22Rv1 (cell line): ENCODE data around the gene CASP3.
"Not testable (repeated sequence)": the region's sequence is repeated elsewhere in the genome, so short reads cannot be mapped to it uniquely, and the experiment has no call there.

Experiments used
- H3K27ac ChIP-seq: fragments of 450-650 bp; 2 replicates; pipeline ENCODE4 v1.5.1; 2017
- ZFX ChIP-seq: fragments of 450-650 bp; IDR thresholded peaks from 2 replicates; pipeline ENCODE4 v1.6.1; 2017; ENCODE audit warnings: antibody characterized with exemption, borderline replicate concordance
- TF ChIP-seq, protein P1 (sequence below): fragments of 450-650 bp; IDR thresholded peaks from 2 replicates; pipeline ENCODE4 v1.5.1; 2017; ENCODE audit warnings: mild to moderate bottlenecking

Gene CASP3

DNA sequence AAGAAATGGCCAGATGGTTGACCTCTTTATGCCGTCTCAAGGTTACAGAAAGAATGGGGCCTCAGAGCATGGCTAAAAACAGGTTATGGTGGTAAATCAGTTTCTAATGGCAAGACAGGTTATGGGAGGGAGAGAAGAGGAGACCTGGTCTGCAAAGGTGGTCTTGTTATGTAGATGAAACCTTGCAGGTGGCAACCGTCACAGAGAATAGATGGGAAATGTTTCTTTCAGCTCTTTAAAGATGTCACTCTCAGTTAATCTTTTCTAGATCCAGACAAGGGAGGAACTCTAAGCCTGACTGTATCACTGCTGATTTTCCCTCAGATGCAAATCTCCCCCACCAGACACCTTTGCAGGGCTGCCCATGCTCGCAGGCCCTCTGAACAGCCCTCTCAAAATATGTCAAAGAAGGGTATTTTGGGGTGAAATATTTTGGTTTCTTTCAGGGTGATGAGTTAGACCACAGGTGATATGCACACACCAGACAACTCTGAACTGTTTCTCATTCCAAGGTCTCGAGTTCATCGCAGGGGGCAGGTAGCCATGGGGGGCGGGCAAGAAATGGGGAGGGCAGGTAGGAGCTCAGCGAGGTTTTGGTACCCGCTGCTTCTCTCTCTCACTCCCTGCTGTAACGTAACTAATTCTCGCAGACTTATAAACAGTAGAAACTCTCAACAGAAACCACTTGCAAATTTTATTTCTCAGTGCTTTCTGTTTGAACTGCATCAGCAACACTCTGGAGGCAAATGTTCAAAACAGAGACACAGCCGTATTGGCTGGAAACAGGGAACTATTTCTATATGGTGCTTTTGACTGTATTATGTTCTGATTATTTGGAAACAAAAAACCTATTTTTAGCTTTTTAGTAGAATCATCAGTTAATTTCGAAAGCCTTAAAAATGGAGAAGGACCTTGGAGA is 32.4 kb downstream of the CASP3 start:
- TF ChIP-seq, protein P1, sequence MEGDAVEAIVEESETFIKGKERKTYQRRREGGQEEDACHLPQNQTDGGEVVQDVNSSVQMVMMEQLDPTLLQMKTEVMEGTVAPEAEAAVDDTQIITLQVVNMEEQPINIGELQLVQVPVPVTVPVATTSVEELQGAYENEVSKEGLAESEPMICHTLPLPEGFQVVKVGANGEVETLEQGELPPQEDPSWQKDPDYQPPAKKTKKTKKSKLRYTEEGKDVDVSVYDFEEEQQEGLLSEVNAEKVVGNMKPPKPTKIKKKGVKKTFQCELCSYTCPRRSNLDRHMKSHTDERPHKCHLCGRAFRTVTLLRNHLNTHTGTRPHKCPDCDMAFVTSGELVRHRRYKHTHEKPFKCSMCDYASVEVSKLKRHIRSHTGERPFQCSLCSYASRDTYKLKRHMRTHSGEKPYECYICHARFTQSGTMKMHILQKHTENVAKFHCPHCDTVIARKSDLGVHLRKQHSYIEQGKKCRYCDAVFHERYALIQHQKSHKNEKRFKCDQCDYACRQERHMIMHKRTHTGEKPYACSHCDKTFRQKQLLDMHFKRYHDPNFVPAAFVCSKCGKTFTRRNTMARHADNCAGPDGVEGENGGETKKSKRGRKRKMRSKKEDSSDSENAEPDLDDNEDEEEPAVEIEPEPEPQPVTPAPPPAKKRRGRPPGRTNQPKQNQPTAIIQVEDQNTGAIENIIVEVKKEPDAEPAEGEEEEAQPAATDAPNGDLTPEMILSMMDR: no peak
- no peak for TF ChIP-seq ZFX
- no peak overlapping the region for H3K27ac ChIP-seq

DNA sequence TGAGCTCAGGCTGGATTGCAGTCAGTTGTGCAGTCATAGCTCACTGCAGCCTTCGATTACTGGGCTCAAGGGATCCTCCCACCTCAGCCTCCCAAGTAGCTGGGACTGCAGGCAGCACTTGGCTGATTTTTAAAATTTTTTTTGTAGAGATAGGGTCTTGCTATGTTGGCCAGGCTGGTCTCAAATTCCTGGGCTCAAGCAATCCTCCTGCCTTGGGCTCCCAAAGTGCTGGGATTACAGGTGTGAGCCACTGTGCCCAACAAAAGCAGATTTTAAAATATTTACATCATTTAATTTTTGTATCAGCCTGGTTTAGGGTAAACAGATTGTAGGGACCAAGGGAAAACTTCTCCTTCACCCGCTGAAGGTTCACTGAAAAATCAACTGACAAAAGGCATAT is 33.1 kb downstream of the CASP3 start:
- not testable (repeated sequence) for H3K27ac ChIP-seq

DNA sequence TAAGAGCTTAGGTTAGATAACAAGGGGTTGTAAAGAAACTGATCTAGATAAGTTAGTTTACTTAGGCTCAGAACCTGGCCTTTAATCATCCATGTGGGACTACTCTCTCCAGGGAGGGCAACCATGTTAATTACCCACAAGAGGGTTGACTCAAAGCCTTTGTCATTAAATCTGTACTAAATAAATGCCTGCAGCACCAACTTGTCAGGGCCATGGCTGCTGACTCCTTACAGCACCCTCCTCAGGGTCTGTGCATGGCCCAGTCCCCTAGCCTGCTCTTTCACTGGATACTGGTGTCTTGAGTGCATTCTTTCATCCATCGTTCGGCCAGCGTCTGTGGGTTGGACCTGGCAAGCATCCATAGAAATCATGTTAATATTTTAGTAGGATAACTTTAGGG is 34.7 kb downstream of the CASP3 start:
- no peak overlapping the region for H3K27ac ChIP-seq
- no peak for TF ChIP-seq ZFX
- TF ChIP-seq, protein P1: no peak

DNA sequence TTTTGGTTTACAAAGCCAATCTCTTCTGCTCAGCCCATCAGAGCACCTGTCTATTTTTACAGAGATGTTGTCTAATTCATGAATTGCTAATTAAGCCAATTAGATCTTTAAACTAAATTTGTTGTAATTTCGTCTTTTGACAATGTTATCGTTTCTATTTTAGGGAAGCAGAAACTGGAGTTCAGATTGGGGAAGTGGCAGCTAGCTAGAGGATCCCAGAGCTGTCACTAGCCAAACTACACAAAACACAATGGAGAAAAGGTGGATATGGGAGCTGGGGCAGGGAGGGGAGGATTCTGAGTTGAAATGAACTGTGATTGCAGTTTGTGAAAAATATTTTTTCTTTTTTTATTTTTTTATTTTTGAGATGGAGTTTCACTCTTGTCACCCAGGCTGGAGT is 35.8 kb downstream of the CASP3 start:
- H3K27ac ChIP-seq: no peak overlapping the region

DNA sequence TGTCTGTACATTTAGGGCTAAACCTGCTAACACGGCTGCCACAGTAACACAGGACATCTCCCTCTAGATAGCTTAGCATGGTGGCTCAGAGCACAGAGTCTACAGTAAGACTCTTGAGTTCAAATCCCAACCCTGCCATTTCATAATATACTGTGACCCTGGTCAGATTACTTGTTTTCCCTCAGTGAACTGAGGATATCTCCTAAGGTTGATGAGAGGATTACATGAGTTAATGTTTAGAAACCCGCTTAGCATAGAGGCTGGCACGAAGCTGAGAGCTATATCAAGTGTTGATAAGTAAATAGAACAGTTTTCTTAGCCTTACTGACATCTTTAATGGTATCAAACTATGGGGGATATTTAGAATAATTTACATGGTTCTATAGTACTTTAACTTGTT is 37.2 kb downstream of the CASP3 start:
- H3K27ac ChIP-seq: no peak overlapping the region
- TF ChIP-seq, protein P1: no peak
- TF ChIP-seq ZFX: no peak

More for the DNA sequence above, 35.8 kb downstream of the CASP3 start:
- TF ChIP-seq, protein P1: no peak
- TF ChIP-seq ZFX: no peak

DNA sequence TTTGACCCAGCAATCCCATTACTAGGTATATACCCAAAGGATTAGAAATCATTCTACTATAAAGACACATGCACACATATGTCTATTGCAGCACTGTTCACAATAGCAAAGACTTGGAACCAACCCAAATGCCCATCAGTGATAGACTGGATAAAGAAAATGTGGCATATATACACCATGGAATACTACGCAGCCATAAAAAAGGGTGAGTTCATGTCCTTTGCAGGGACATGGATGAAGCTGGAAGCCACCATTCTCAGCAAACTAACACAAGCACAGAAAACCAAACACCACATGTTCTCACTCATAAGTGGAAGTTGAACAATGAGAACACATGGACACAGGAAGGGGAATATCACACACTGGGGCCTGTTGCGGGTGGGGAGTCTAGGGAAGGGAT is 41.8 kb downstream of the CASP3 start:
- not testable (repeated sequence) for H3K27ac ChIP-seq

DNA sequence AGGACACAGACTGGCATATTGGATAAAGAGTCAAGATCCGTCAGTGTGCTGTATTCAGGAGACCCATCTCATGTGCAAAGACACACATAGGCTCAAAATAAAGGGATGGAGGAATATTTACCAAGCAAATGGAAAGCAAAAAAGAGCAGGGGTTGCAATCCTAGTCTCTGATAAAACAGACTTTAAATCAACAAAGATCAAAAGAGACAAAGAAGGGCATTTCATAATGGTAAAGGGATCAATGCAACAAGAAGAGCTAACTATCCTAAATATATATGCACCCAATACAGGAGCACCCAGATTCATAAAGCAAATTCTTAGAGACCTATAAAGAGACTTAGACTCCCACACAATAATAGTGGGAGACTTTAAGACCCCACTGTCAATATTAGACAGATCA is 46.4 kb downstream of the CASP3 start:
- not testable (repeated sequence) for H3K27ac ChIP-seq

DNA sequence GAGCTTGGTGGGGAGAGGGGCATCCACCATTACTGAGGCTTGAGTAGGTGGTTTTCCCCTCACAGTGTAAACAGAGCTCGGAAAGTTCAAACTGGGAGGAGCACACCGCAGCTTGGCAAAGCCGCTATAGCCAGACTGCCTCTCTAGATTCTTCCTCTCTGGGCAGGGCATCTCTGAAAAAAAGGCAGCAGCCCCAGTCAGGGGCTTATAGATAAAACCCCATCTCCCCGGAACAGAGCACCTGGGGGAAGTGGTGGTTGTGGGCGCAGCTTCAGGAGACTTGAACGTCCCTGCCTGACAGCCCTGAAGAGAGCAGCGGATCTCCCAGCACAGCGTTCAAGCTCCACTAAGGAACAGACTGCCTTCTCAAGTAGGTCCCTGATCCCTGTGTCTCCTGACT is 48.3 kb downstream of the CASP3 start:
- not testable (repeated sequence) for H3K27ac ChIP-seq

DNA sequence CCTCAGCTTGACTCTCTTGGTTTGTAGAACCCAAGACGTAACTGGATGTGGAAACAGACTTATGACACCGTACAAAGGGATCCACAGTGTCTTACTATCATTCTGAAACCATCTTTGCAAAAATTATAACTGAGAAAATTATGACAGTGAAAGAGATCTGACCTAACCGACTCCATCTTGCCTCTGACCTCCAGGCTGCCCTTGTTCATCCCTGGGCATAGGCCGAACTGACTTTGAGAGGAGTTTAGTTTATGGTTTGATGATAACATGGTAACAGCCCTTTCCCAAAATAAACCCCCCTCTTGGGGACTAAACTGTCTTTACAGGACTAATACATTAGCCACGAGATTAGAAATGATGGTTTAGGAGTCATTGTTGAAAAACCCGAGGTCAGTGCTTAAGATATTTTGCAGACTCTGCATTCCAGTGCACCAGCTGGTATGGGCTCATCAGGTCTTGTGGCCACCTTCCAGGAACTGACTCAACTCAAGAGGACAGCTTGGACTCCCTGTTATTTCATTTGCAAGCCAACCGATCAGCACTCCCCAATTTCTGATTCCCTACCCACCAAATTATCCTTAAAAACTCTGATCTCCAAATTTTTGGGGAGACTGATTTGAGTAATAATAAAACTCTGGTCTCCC is 49.6 kb downstream of the CASP3 start:
- no peak for TF ChIP-seq ZFX
- TF ChIP-seq, protein P1: no peak
- H3K27ac ChIP-seq: no peak overlapping the region
